HepG2 (cell line): Measurements from ENCODE around the gene ZNRF3. TPM values are rescaled to one million over a fixed set of nuclear protein-coding genes. Genes with fewer than 3 reads are reported as not detected.

ENCODE experiments used
- ARNTL ChIP-seq: sonication (generic); formaldehyde crosslinking; IDR thresholded peaks from 2 replicates; pipeline ENCODE4 v1.4.0; 2020; ENCODE audit warnings: mild to moderate bottlenecking, missing genetic modification reagents
- CHCHD3 ChIP-seq: sonication (generic); formaldehyde crosslinking; IDR thresholded peaks from 2 replicates; pipeline ENCODE4 v1.8.0; 2022; ENCODE audit warnings: mild to moderate bottlenecking, missing genetic modification reagents, moderate library complexity
- HDAC6 ChIP-seq: fragments of 200-600 bp; sonication (generic); IDR thresholded peaks from 2 replicates; pipeline ENCODE4 v1.7.0; 2017; ENCODE audit warnings: mild to moderate bottlenecking, antibody characterized with exemption, low read length, low read depth
- HNF4A ChIP-seq: sonication (generic); formaldehyde crosslinking; IDR thresholded peaks from 2 replicates; pipeline ENCODE4 v1.4.0; 2020; ENCODE audit warnings: missing genetic modification reagents
- HOXA9 ChIP-seq: sonication (generic); formaldehyde crosslinking; IDR thresholded peaks from 2 replicates; pipeline ENCODE4 v1.8.1; 2022; ENCODE audit warnings: missing genetic modification reagents, mild to moderate bottlenecking, moderate library complexity, borderline replicate concordance
- KDM5A ChIP-seq: fragments of 200-600 bp; sonication (generic); IDR thresholded peaks from 2 replicates; pipeline ENCODE4 v1.7.0; 2018; ENCODE audit warnings: antibody characterized with exemption, mild to moderate bottlenecking, low read length, borderline replicate concordance
- MTF2 ChIP-seq: sonication (generic); formaldehyde crosslinking; IDR thresholded peaks from 2 replicates; pipeline ENCODE4 v1.5.0; 2020; ENCODE audit warnings: missing genetic modification reagents, borderline replicate concordance
- ONECUT2 ChIP-seq: sonication (generic); formaldehyde crosslinking; IDR thresholded peaks from 2 replicates; pipeline ENCODE4 v1.4.0; 2020; ENCODE audit warnings: missing genetic modification reagents
- PPARG ChIP-seq: conservative IDR thresholded peaks from 2 replicates; pipeline ENCODE4 v1.6.1; 2016; ENCODE audit warnings: missing biosample characterization, missing genetic modification reagents
- RBM22 ChIP-seq: fragments of 200-400 bp; formaldehyde crosslinking; optimal IDR thresholded peaks from 2 replicates; pipeline ENCODE3; 2017; ENCODE audit warnings: mild to moderate bottlenecking, low read length, moderate library complexity
- RFX1 ChIP-seq: fragments of 450-650 bp; IDR thresholded peaks from 2 replicates; pipeline ENCODE4 v1.6.1; 2017
- SAFB2 ChIP-seq: sonication (generic); formaldehyde crosslinking; IDR thresholded peaks from 2 replicates; pipeline ENCODE4 v1.5.1; 2020; ENCODE audit warnings: missing genetic modification reagents, low read depth, mild to moderate bottlenecking, borderline replicate concordance
- SRSF9 ChIP-seq: fragments of 200-400 bp; formaldehyde crosslinking; IDR thresholded peaks from 2 replicates; pipeline ENCODE4 v1.6.1; 2018; ENCODE audit warnings: borderline replicate concordance, mild to moderate bottlenecking, low read depth, low read length; ENCODE audit not compliant: insufficient read depth, poor library complexity, severe bottlenecking
- TCF7 ChIP-seq: sonication (generic); IDR thresholded peaks from 2 replicates; pipeline ENCODE4 v1.6.1; 2016; ENCODE audit warnings: antibody characterized with exemption, low read depth
- TCF7L2 ChIP-seq: IDR thresholded peaks from 2 replicates; pipeline ENCODE4 v1.6.1; 2011; ENCODE audit warnings: mild to moderate bottlenecking, low read depth, low read length, moderate library complexity
- ZFP1 ChIP-seq: IDR thresholded peaks from 2 replicates; pipeline ENCODE4 v1.6.1; 2016
- ZFP62 ChIP-seq: sonication (generic); formaldehyde crosslinking; IDR thresholded peaks from 2 replicates; pipeline ENCODE4 v1.4.0; 2020; ENCODE audit warnings: missing genetic modification reagents
- ZFY ChIP-seq: sonication (generic); formaldehyde crosslinking; IDR thresholded peaks from 2 replicates; pipeline ENCODE4 v1.4.0; 2020; ENCODE audit warnings: missing genetic modification reagents
- ZNF124 ChIP-seq: sonication (generic); formaldehyde crosslinking; IDR thresholded peaks from 2 replicates; pipeline ENCODE4 v1.4.0; 2020; ENCODE audit warnings: missing genetic modification reagents
- ZNF160 ChIP-seq: sonication (generic); formaldehyde crosslinking; IDR thresholded peaks from 2 replicates; pipeline ENCODE4 v1.8.0; 2022; ENCODE audit warnings: mild to moderate bottlenecking, inconsistent platforms, missing genetic modification reagents
- ZNF260 ChIP-seq: sonication (generic); formaldehyde crosslinking; IDR thresholded peaks from 2 replicates; pipeline ENCODE4 v1.4.0; 2020; ENCODE audit warnings: missing genetic modification reagents, low read depth, mild to moderate bottlenecking, borderline replicate concordance
- ZNF264 ChIP-seq: sonication (generic); formaldehyde crosslinking; IDR thresholded peaks from 2 replicates; pipeline ENCODE4 v1.4.0; 2020; ENCODE audit warnings: missing genetic modification reagents
- ZNF431 ChIP-seq: sonication (generic); formaldehyde crosslinking; IDR thresholded peaks from 2 replicates; pipeline ENCODE4 v1.9.0; 2022; ENCODE audit warnings: missing genetic modification reagents, low read depth, mild to moderate bottlenecking, borderline replicate concordance
- ZNF44 ChIP-seq: sonication (generic); formaldehyde crosslinking; IDR thresholded peaks from 2 replicates; pipeline ENCODE4 v1.5.1; 2020; ENCODE audit warnings: mild to moderate bottlenecking, missing genetic modification reagents
- polyA plus RNA-seq, 8 experiments: library from polyadenylated mRNA; depleted of rRNA in 3 of 8; stranded (reverse) in 7 of 8; unstranded in 1 of 8; fragments of >200 nt; fragmentation: Illumina TruSeq in 4 of 8; extraction: Trizol in 4 of 8; gene quantifications; 2 replicates each; pipeline versions ENCODE4 v1.2.1 to v1.2.3, GENCODE V29; 2011 to 2016; ENCODE audit warnings: low read depth in 4 of 8, missing spikeins in 1 of 8, mixed read lengths in 1 of 8; ENCODE audit not compliant: insufficient read depth in 1 of 8
- total RNA-seq, 5 experiments: library from RNA; depleted of rRNA; stranded (reverse); fragments of >200 nt; fragmentation: Illumina TruSeq; extraction: Trizol; gene quantifications; 2 replicates each; pipeline ENCODE4 v1.2.3, GENCODE V29; 2016; ENCODE audit warnings: low read depth in 1 of 5
- TF ChIP-seq, protein P1 (sequence below): sonication (generic); formaldehyde crosslinking; IDR thresholded peaks from 2 replicates; pipeline ENCODE4 v1.4.0; 2020; ENCODE audit warnings: missing genetic modification reagents
- TF ChIP-seq, protein P2 (sequence below): sonication (generic); formaldehyde crosslinking; IDR thresholded peaks from 2 replicates; pipeline ENCODE4 v1.8.0; 2022; ENCODE audit warnings: missing genetic modification reagents, low read depth, mild to moderate bottlenecking, borderline replicate concordance
- TF ChIP-seq, protein P3 (sequence below): sonication (generic); formaldehyde crosslinking; IDR thresholded peaks from 2 replicates; pipeline ENCODE4 v1.5.1; 2020; ENCODE audit warnings: mild to moderate bottlenecking, missing genetic modification reagents, moderate library complexity
- TF ChIP-seq, protein P4 (sequence below): IDR thresholded peaks from 2 replicates; pipeline ENCODE4 v1.6.1; 2012; ENCODE audit warnings: inconsistent platforms
- TF ChIP-seq, protein P5 (sequence below): sonication (generic); formaldehyde crosslinking; IDR thresholded peaks from 2 replicates; pipeline ENCODE4 v1.4.0; 2020; ENCODE audit warnings: missing genetic modification reagents

ZNRF3 gene
- total and polyA plus RNA-seq, 2 of the 13 experiments (the other 11 are each of a cell fraction or from before 2014, with no cell fraction given) = 20.3 to 36.7 TPM

DNA sequence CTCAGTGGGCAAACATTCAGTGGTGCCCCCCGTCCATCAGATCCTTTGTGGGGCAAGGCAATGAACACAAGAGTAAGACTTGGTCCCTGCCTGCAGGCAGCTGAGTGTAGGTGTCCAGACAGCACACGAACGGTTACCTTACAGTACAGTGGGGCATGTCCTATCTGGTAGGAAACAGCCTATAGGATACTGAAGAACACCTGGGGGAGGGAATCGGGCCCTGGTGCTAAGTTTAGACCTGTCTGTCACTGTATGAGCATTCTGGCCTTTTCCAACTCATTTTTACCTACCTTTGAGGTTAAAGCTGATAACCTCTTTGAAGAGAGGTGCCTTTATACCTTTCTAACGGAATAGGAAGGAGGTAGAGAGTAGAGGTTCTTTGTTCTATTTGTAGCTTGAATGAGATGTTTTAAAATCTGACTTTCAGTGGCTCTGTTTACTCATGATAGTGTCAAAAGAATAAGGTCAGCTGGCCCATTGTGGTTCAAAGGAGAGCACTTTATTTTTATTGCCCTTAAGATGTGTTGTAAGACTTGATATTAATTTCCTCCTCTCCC is 8.9 kb downstream of the ZNRF3 start (continued):
- TF ChIP-seq, protein P1, sequence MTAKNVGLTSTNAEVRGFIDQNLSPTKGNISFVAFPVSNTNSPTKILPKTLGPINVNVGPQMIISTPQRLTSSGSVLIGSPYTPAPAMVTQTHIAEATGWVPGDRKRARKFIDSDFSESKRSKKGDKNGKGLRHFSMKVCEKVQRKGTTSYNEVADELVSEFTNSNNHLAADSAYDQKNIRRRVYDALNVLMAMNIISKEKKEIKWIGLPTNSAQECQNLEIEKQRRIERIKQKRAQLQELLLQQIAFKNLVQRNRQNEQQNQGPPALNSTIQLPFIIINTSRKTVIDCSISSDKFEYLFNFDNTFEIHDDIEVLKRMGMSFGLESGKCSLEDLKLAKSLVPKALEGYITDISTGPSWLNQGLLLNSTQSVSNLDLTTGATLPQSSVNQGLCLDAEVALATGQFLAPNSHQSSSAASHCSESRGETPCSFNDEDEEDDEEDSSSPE = no peak
- TF ChIP-seq ARNTL (no peak), ZNF431 (CRISPR knock-in tag) (no peak), TCF7 (peak; percentile 79), ZFP1 (CRISPR knock-in tag) (no peak), ZNF124 (CRISPR knock-in tag) (0 out of 2 replicates have a peak, but pooled peaks have one; percentile 42), ZFY (no peak), KDM5A (no peak), SRSF9 (no peak), HOXA9 (CRISPR knock-in tag) (no peak), RBM22 (peak; percentile 80), ZFP62 (CRISPR knock-in tag) (no peak), ZNF160 (no peak), TCF7L2 (peak; percentile 17; the same call in 1 of the 2 replicates), ZNF260 (no peak), HDAC6 (no peak), ONECUT2 (CRISPR knock-in tag) (no peak), MTF2 (CRISPR knock-in tag) (no peak), ZNF44 (CRISPR knock-in tag) (0 out of 2 replicates have a peak, but pooled peaks have one; percentile 44), PPARG (peak; percentile 57; the same call in 1 of the 2 replicates), RFX1 (no peak), ZNF264 (no peak), CHCHD3 (CRISPR knock-in tag) (no peak), HNF4A (CRISPR knock-in tag) (0 out of 2 replicates have a peak, but pooled peaks have one; percentile 6), SAFB2 (no peak)
- TF ChIP-seq, protein P2, sequence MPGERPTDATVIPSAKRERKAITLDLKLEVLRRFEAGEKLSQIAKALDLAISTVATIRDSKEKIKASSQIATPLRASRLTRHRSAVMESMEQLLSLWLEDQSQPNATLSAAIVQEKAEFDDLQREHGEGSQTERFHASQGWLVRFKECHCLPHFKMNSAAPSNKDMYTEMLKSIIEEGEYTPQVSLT (CRISPR knock-in tag) = no peak
- TF ChIP-seq, protein P3, sequence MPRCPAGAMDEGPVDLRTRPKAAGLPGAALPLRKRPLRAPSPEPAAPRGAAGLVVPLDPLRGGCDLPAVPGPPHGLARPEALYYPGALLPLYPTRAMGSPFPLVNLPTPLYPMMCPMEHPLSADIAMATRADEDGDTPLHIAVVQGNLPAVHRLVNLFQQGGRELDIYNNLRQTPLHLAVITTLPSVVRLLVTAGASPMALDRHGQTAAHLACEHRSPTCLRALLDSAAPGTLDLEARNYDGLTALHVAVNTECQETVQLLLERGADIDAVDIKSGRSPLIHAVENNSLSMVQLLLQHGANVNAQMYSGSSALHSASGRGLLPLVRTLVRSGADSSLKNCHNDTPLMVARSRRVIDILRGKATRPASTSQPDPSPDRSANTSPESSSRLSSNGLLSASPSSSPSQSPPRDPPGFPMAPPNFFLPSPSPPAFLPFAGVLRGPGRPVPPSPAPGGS = no peak
- TF ChIP-seq, protein P4, sequence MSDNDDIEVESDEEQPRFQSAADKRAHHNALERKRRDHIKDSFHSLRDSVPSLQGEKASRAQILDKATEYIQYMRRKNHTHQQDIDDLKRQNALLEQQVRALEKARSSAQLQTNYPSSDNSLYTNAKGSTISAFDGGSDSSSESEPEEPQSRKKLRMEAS = no peak; the same call in 1 of the 2 replicates
- TF ChIP-seq, protein P5, sequence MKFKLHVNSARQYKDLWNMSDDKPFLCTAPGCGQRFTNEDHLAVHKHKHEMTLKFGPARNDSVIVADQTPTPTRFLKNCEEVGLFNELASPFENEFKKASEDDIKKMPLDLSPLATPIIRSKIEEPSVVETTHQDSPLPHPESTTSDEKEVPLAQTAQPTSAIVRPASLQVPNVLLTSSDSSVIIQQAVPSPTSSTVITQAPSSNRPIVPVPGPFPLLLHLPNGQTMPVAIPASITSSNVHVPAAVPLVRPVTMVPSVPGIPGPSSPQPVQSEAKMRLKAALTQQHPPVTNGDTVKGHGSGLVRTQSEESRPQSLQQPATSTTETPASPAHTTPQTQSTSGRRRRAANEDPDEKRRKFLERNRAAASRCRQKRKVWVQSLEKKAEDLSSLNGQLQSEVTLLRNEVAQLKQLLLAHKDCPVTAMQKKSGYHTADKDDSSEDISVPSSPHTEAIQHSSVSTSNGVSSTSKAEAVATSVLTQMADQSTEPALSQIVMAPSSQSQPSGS = no peak; the same call in 1 of the 2 replicates
